ENCODE data around the gene C1QTNF1.
A peak's percentile ranks its signal among the peaks of the same experiment; 100 is the strongest.

Gene C1QTNF1

GRCh38 chr17:79039886-79040285 is 15.9 kb downstream of the C1QTNF1 start:
- no peak for DNase-seq (ENCODE audit: low read depth in 2 of 2)

- no peak for DNase-seq (ENCODE audit: low read depth in 2 of 2)
Measured at GRCh38 chr17:79041041-79041570, 17.1 kb downstream of the C1QTNF1 start.

GRCh38 chr17:79041723-79042420 is 17.9 kb downstream of the C1QTNF1 start:
- DNase-seq (ENCODE audit: low read depth in 2 of 2): no peak

GRCh38 chr17:79042421-79043190 is 18.6 kb downstream of the C1QTNF1 start:
- peak; percentile 40 to 44 for DNase-seq (ENCODE audit: low read depth in 2 of 2)

- DNase-seq (ENCODE audit: low read depth in 2 of 2): no peak
Measured at GRCh38 chr17:79043191-79043930, 19.4 kb downstream of the C1QTNF1 start.

- DNase-seq (ENCODE audit: low read depth in 2 of 2): no peak
Measured at GRCh38 chr17:79043931-79044320, 20.0 kb downstream of the C1QTNF1 start.

- DNase-seq (ENCODE audit: low read depth in 2 of 2): no peak
Measured at GRCh38 chr17:79044462-79044861, 20.5 kb downstream of the C1QTNF1 start.

- DNase-seq (ENCODE audit: low read depth in 2 of 2): no peak
Measured at GRCh38 chr17:79045001-79045729, 21.2 kb downstream of the C1QTNF1 start.

GRCh38 chr17:79045842-79046196 is 21.9 kb downstream of the C1QTNF1 start:
- DNase-seq (ENCODE audit: low read depth in 2 of 2): peak; percentile 30 to 35

GRCh38 chr17:79046197-79046915 is 22.4 kb downstream of the C1QTNF1 start:
- no peak for DNase-seq (ENCODE audit: low read depth in 2 of 2)

GRCh38 chr17:79046916-79047280 is 22.9 kb downstream of the C1QTNF1 start:
- no peak for DNase-seq (ENCODE audit: low read depth in 2 of 2)

GRCh38 chr17:79047291-79047920 is 23.4 kb downstream of the C1QTNF1 start:
- no peak for DNase-seq (ENCODE audit: low read depth in 2 of 2)

GRCh38 chr17:79047923-79048825 is 24.2 kb downstream of the C1QTNF1 start:
- DNase-seq (ENCODE audit: low read depth in 2 of 2): no peak

- DNase-seq (ENCODE audit: low read depth in 2 of 2): no peak
Measured at GRCh38 chr17:79048826-79049755, 25.1 kb downstream of the C1QTNF1 start.

GRCh38 chr17:79049821-79050220 is 25.9 kb downstream of the C1QTNF1 start:
- no peak for DNase-seq (ENCODE audit: low read depth in 2 of 2)

GRCh38 chr17:79050551-79050950 is 26.6 kb downstream of the C1QTNF1 start:
- no peak for DNase-seq (ENCODE audit: low read depth in 2 of 2)

GRCh38 chr17:79051306-79051705 is 27.3 kb downstream of the C1QTNF1 start:
- no peak for DNase-seq (ENCODE audit: low read depth in 2 of 2)

GRCh38 chr17:79052131-79052530 is 28.2 kb downstream of the C1QTNF1 start:
- no peak for DNase-seq (ENCODE audit: low read depth in 2 of 2)
